Spinal cord (tissue), 10 donors: ENCODE results near the gene FLT1. TPM values are rescaled to one million over a fixed set of nuclear protein-coding genes. Genes with fewer than 3 reads are reported as not detected.

Source experiments
- DNase-seq, 6 donors: peaks; one replicate each; pipeline versions ENCODE4 v3.0.0 to v3.0.0-alpha.2; 2013 to 2015; ENCODE audit warnings: low spot score in 6 of 6, low read depth in 4 of 6
- H3K27ac ChIP-seq: one replicate; pipeline ENCODE4 v1.5.1; 2013; ENCODE audit warnings: low read depth, low read length, control low read depth
- H3K27me3 ChIP-seq: one replicate; pipeline ENCODE4 v1.6.1; 2013; ENCODE audit warnings: low read length; ENCODE audit not compliant: control insufficient read depth, insufficient read depth
- H3K36me3 ChIP-seq: one replicate; pipeline ENCODE4 v1.6.1; 2013; ENCODE audit warnings: low read length; ENCODE audit not compliant: control insufficient read depth, insufficient read depth
- H3K4me1 ChIP-seq: one replicate; pipeline ENCODE4 v1.6.1; 2013; ENCODE audit warnings: low read length; ENCODE audit not compliant: control insufficient read depth, insufficient read depth
- H3K4me3 ChIP-seq: one replicate; pipeline ENCODE4 v1.5.1; 2013; ENCODE audit warnings: low read depth, low read length, control low read depth
- H3K9me3 ChIP-seq: one replicate; pipeline ENCODE4 v1.6.1; 2013; ENCODE audit warnings: low read length; ENCODE audit not compliant: control insufficient read depth, insufficient read depth
- WGBS: methylation state at CpG from one replicate; pipeline ENCODE4 v1.1.5; 2013; ENCODE audit warnings: missing lambda C conversion rate; ENCODE audit not compliant: insufficient coverage; 5-methylcytosine and 5-hydroxymethylcytosine counted together
- polyA plus RNA-seq, 2 donors: library from polyadenylated mRNA; unstranded; fragments of 120-200 nt; gene quantifications; one replicate each; pipeline ENCODE4 v1.2.1, GENCODE V29; 2013; ENCODE audit not compliant: insufficient read length in 2 of 2
- total RNA-seq, 2 donors: library from RNA; depleted of rRNA in 1 of 2; stranded (reverse); fragments of 120-200 nt in 1 of 2; fragments of >200 nt in 1 of 2; gene quantifications; one replicate each; pipeline versions ENCODE4 v1.2.3 to v1.2.4, GENCODE V29; 2013 to 2014
- donor health status: healthy.

Gene FLT1
- total and polyA plus RNA-seq, 4 donors = 14.6 to 29.3 (median 23.9) TPM

GRCh38 chr13:28337166-28338005 lies 157.5 kb downstream of the FLT1 start:
- 50% methylated on average over 3 of the region's 4 CpGs for WGBS
- Histone ChIP-seq H3K9me3 (no peaks in the 10 kb centered on the region), H3K27me3 (no peaks in the 10 kb centered on the region), H3K27ac (no peak overlapping the region), H3K4me1 (no peaks in the 10 kb centered on the region), H3K4me3 (no peak overlapping the region), H3K36me3 (no peaks in the 10 kb centered on the region)
- DNase-seq = no peak

- no peaks in the 10 kb centered on the region for H3K9me3 ChIP-seq
- H3K27me3 ChIP-seq = no peaks in the 10 kb centered on the region
- no peaks in the 10 kb centered on the region for H3K36me3 ChIP-seq
- 62% methylated on average over 1 of the region's 3 CpGs for WGBS
- no peaks in the 10 kb centered on the region for H3K4me1 ChIP-seq
- no peak overlapping the region for H3K27ac ChIP-seq
- H3K4me3 ChIP-seq = no peak overlapping the region
- peak in 1 of 6 donors; percentile 17 for DNase-seq
Observed at GRCh38 chr13:28336193-28336657, 158.7 kb downstream of the FLT1 start.

GRCh38 chr13:28333204-28333881 lies 161.6 kb downstream of the FLT1 start:
- Histone ChIP-seq H3K36me3 (no peaks in the 10 kb centered on the region), H3K27ac (no peak overlapping the region), H3K9me3 (no peaks in the 10 kb centered on the region), H3K4me3 (no peak overlapping the region), H3K27me3 (no peaks in the 10 kb centered on the region), H3K4me1 (peaks cover 4% of the 10 kb centered on the region)
- DNase-seq = no peak
- WGBS = no CpG with 5 or more reads among the region's 2 CpGs

- no peak for DNase-seq
- WGBS = 77% methylated on average over 9 of the region's 17 CpGs
- Histone ChIP-seq H3K27me3 (no peaks in the 10 kb centered on the region), H3K4me1 (peaks cover 4% of the 10 kb centered on the region), H3K9me3 (no peaks in the 10 kb centered on the region), H3K36me3 (no peaks in the 10 kb centered on the region), H3K27ac (no peak overlapping the region), H3K4me3 (no peak overlapping the region)
Observed at GRCh38 chr13:28329395-28330158, 165.4 kb downstream of the FLT1 start.

GRCh38 chr13:28328271-28328607 lies 166.7 kb downstream of the FLT1 start:
- H3K4me1 ChIP-seq = peaks cover 4% of the 10 kb centered on the region
- H3K9me3 ChIP-seq = no peaks in the 10 kb centered on the region
- 85% methylated on average over 4 of the region's 8 CpGs for WGBS
- H3K36me3 ChIP-seq = no peaks in the 10 kb centered on the region
- no peak overlapping the region for H3K27ac ChIP-seq
- H3K4me3 ChIP-seq = no peak overlapping the region
- DNase-seq = no peak
- no peaks in the 10 kb centered on the region for H3K27me3 ChIP-seq

GRCh38 chr13:28327373-28328270 lies 167.3 kb downstream of the FLT1 start:
- Histone ChIP-seq H3K27me3 (no peaks in the 10 kb centered on the region), H3K9me3 (no peaks in the 10 kb centered on the region), H3K27ac (no peak overlapping the region), H3K4me3 (no peak overlapping the region), H3K36me3 (no peaks in the 10 kb centered on the region), H3K4me1 (peaks cover 4% of the 10 kb centered on the region)
- no peak for DNase-seq
- 91% methylated on average over 10 of the region's 14 CpGs for WGBS

- Histone ChIP-seq H3K4me3 (no peak overlapping the region), H3K27me3 (no peaks in the 10 kb centered on the region), H3K4me1 (peaks cover 4% of the 10 kb centered on the region), H3K27ac (no peak overlapping the region), H3K9me3 (no peaks in the 10 kb centered on the region), H3K36me3 (no peaks in the 10 kb centered on the region)
- no CpG with 5 or more reads among the region's 2 CpGs for WGBS
- no peak for DNase-seq
Observed at GRCh38 chr13:28326056-28326455, 168.9 kb downstream of the FLT1 start.

- Histone ChIP-seq H3K36me3 (no peaks in the 10 kb centered on the region), H3K4me3 (no peak overlapping the region), H3K27ac (no peak overlapping the region), H3K27me3 (no peaks in the 10 kb centered on the region), H3K4me1 (peaks cover 4% of the 10 kb centered on the region), H3K9me3 (no peaks in the 10 kb centered on the region)
- DNase-seq = no peak
- 79% methylated on average over 2 of the region's 2 CpGs for WGBS
Observed at GRCh38 chr13:28325022-28325421, 169.9 kb downstream of the FLT1 start.
